ENCODE measurements around the gene EIF2B4. TPM values are rescaled to one million over a fixed set of nuclear protein-coding genes. Genes with fewer than 3 reads are reported as not detected.

EIF2B4 gene
- total RNA-seq, 1 donor from 2014 or later: 43.3 TPM

GRCh38 chr2:27356382-27357181, 13.6 kb downstream of the EIF2B4 start, which contains the start of gene GTF3C2:
Gene GTF3C2 (minus strand): TSS chr2:27356764. CDS start chr2:27343554, 13,210 bp downstream.
- DNase-seq (ENCODE audit: low read depth): peak; percentile 96
- H3K9me3 Mint-ChIP-seq (ENCODE audit: unreplicated experiment): peaks cover 3% of the 10 kb centered on the region
- H3K4me1 Mint-ChIP-seq (ENCODE audit: low read depth, unreplicated experiment): peaks cover 26% of the 10 kb centered on the region
- no peaks in the 10 kb centered on the region for H3K27me3 Mint-ChIP-seq (ENCODE audit: low read depth, unreplicated experiment)
- H3K4me3 ChIP-seq (ENCODE audit: insufficient read depth, low read depth, low read length): peak within 1 kb of the TSS; percentile 98
- H4K20me1 ChIP-seq (ENCODE audit: insufficient read depth, low read length): peaks cover 9% of the 10 kb centered on the region
- peak within 1 kb of the TSS; percentile 93 for H3K4me2 ChIP-seq (ENCODE audit: low read length)
- H3K27me3 ChIP-seq (ENCODE audit: insufficient read depth, low read length): no peaks in the 10 kb centered on the region
- H2AFZ ChIP-seq (ENCODE audit: low read depth, low read length): peak within 1 kb of the TSS; percentile 86
- no peaks in the 10 kb centered on the region for H3K36me3 ChIP-seq (ENCODE audit: insufficient read depth, low read length)
- H3K4me1 ChIP-seq (ENCODE audit: insufficient read depth, low read length): peaks cover 5% of the 10 kb centered on the region
- H3K9me3 ChIP-seq (ENCODE audit: insufficient read depth, low read depth, low read length): no peaks in the 10 kb centered on the region
- peak within 1 kb of the TSS; percentile 97 for H3K27ac Mint-ChIP-seq (ENCODE audit: unreplicated experiment)
- peaks cover 70% of the 10 kb centered on the region for H3K79me2 ChIP-seq (ENCODE audit: insufficient read depth, low read length)
- H3K4me3 Mint-ChIP-seq (ENCODE audit: unreplicated experiment): peak within 1 kb of the TSS; percentile 98
- H3K9ac ChIP-seq (ENCODE audit: low read length): peak within 1 kb of the TSS; percentile 88
- peak within 1 kb of the TSS; percentile 85 for H3K27ac ChIP-seq (ENCODE audit: low read depth, low read length)
- peaks cover 1% of the 10 kb centered on the region for H3K36me3 Mint-ChIP-seq (ENCODE audit: low read depth, unreplicated experiment)
- TF ChIP-seq CTCF (IDR thresholded peaks at IDR 0.05; ENCODE audit: insufficient read depth, low read depth, low read length) (no peak), EZH2 (IDR thresholded peaks at IDR 0.05; ENCODE audit: insufficient read depth, low read length) (no peak)
- no peak for FAIRE-seq

- Mint-ChIP-seq H3K4me3 (ENCODE audit: unreplicated experiment) (peak overlapping the region; percentile 98), H3K4me1 (ENCODE audit: low read depth, unreplicated experiment) (peaks cover 26% of the 10 kb centered on the region), H3K36me3 (ENCODE audit: low read depth, unreplicated experiment) (peaks cover 1% of the 10 kb centered on the region), H3K27me3 (ENCODE audit: low read depth, unreplicated experiment) (no peaks in the 10 kb centered on the region), H3K27ac (ENCODE audit: unreplicated experiment) (peak overlapping the region; percentile 97), H3K9me3 (ENCODE audit: unreplicated experiment) (peaks cover 3% of the 10 kb centered on the region)
- H3K4me3 ChIP-seq (ENCODE audit: insufficient read depth, low read depth, low read length): peak overlapping the region; percentile 98
- DNase-seq (ENCODE audit: low read depth): peak; percentile 47
- H2AFZ ChIP-seq (ENCODE audit: low read depth, low read length): peak overlapping the region; percentile 86
- H3K9me3 ChIP-seq (ENCODE audit: insufficient read depth, low read depth, low read length): no peaks in the 10 kb centered on the region
- peaks cover 5% of the 10 kb centered on the region for H3K4me1 ChIP-seq (ENCODE audit: insufficient read depth, low read length)
- TF ChIP-seq CTCF (IDR thresholded peaks at IDR 0.05; ENCODE audit: insufficient read depth, low read depth, low read length): no peak
- no peak for TF ChIP-seq EZH2 (IDR thresholded peaks at IDR 0.05; ENCODE audit: insufficient read depth, low read length)
- H3K79me2 ChIP-seq (ENCODE audit: insufficient read depth, low read length): peaks cover 75% of the 10 kb centered on the region
- H3K9ac ChIP-seq (ENCODE audit: low read length): peak overlapping the region; percentile 88
- FAIRE-seq: no peak
- H3K36me3 ChIP-seq (ENCODE audit: insufficient read depth, low read length): no peaks in the 10 kb centered on the region
- H3K4me2 ChIP-seq (ENCODE audit: low read length): peak overlapping the region; percentile 93
- H4K20me1 ChIP-seq (ENCODE audit: insufficient read depth, low read length): peaks cover 12% of the 10 kb centered on the region
- no peaks in the 10 kb centered on the region for H3K27me3 ChIP-seq (ENCODE audit: insufficient read depth, low read length)
- H3K27ac ChIP-seq (ENCODE audit: low read depth, low read length): peak overlapping the region; percentile 85
Observed at GRCh38 chr2:27356056-27356381, 14.1 kb downstream of the EIF2B4 start.

GRCh38 chr2:27354597-27354927, 15.6 kb downstream of the EIF2B4 start:
- Mint-ChIP-seq H3K36me3 (ENCODE audit: low read depth, unreplicated experiment) (peaks cover 1% of the 10 kb centered on the region), H3K27ac (ENCODE audit: unreplicated experiment) (peak overlapping the region; percentile 94), H3K27me3 (ENCODE audit: low read depth, unreplicated experiment) (no peaks in the 10 kb centered on the region), H3K9me3 (ENCODE audit: unreplicated experiment) (peaks cover 3% of the 10 kb centered on the region), H3K4me1 (ENCODE audit: low read depth, unreplicated experiment) (peaks cover 26% of the 10 kb centered on the region), H3K4me3 (ENCODE audit: unreplicated experiment) (peak overlapping the region; percentile 98)
- H4K20me1 ChIP-seq (ENCODE audit: insufficient read depth, low read length): peaks cover 16% of the 10 kb centered on the region
- H3K79me2 ChIP-seq (ENCODE audit: insufficient read depth, low read length): peaks cover 86% of the 10 kb centered on the region
- FAIRE-seq: no peak
- H2AFZ ChIP-seq (ENCODE audit: low read depth, low read length): no peak overlapping the region
- H3K4me3 ChIP-seq (ENCODE audit: insufficient read depth, low read depth, low read length): no peak overlapping the region
- H3K9me3 ChIP-seq (ENCODE audit: insufficient read depth, low read depth, low read length): no peaks in the 10 kb centered on the region
- H3K27me3 ChIP-seq (ENCODE audit: insufficient read depth, low read length): no peaks in the 10 kb centered on the region
- no peak overlapping the region for H3K27ac ChIP-seq (ENCODE audit: low read depth, low read length)
- peaks cover 5% of the 10 kb centered on the region for H3K4me1 ChIP-seq (ENCODE audit: insufficient read depth, low read length)
- no peak overlapping the region for H3K9ac ChIP-seq (ENCODE audit: low read length)
- H3K4me2 ChIP-seq (ENCODE audit: low read length): peak overlapping the region; percentile 19
- DNase-seq (ENCODE audit: low read depth): no peak
- no peaks in the 10 kb centered on the region for H3K36me3 ChIP-seq (ENCODE audit: insufficient read depth, low read length)
- TF ChIP-seq CTCF (IDR thresholded peaks at IDR 0.05; ENCODE audit: insufficient read depth, low read depth, low read length) (no peak), EZH2 (IDR thresholded peaks at IDR 0.05; ENCODE audit: insufficient read depth, low read length) (no peak)
